ENCODE results near the gene AKNAD1.
"Not testable (repeated sequence)": the region's sequence is repeated elsewhere in the genome, so short reads cannot be mapped to it uniquely, and the experiment has no call there.

The AKNAD1 gene

GRCh38 chr1:108799001-108799400, 57.9 kb downstream of the AKNAD1 start:
- DNase-seq (ENCODE audit: insufficient read length, low spot score) (no peak), FAIRE-seq (no peak)

DNA sequence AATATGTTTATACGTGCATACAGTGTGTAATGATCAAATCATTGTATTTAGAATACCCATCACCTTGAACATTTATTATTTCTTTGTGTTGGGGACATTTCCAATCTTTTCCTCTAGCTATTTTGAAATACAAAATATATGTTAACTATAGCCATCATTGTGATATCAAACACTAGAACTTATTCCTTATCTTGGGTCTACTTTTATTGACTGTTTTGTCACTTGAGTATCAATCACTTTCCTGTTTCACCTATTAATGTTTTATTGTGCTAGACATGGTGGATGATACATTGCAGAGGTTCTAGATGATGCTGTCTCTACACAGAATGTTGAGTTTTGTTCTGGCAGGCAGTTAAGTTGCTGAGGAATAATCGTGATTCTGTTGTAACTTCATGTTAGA, 64.5 kb downstream of the AKNAD1 start:
- no peak for FAIRE-seq
- DNase-seq (ENCODE audit: insufficient read length, low spot score), result no peak

GRCh38 chr1:108791790-108792189, 65.1 kb downstream of the AKNAD1 start:
- DNase-seq (ENCODE audit: insufficient read length, low spot score) (no peak), FAIRE-seq (no peak)

- FAIRE-seq, result no peak
- no peak for DNase-seq (ENCODE audit: insufficient read length, low spot score)
Measured at GRCh38 chr1:108785880-108786279, 71.0 kb downstream of the AKNAD1 start.

- FAIRE-seq, result no peak
Measured at GRCh38 chr1:108785264-108785663, 71.6 kb downstream of the AKNAD1 start.

GRCh38 chr1:108781575-108781944, 75.3 kb downstream of the AKNAD1 start:
- FAIRE-seq; DNase-seq (ENCODE audit: insufficient read length, low spot score): not testable (repeated sequence)

More at GRCh38 chr1:108785264-108785663, 71.6 kb downstream of the AKNAD1 start:
- no peak for DNase-seq (ENCODE audit: insufficient read length, low spot score)

- DNase-seq (ENCODE audit: insufficient read length, low spot score) (no peak), FAIRE-seq (no peak)
Measured at GRCh38 chr1:108780937-108781574, 75.8 kb downstream of the AKNAD1 start.

- FAIRE-seq, result no peak
- no peak for DNase-seq (ENCODE audit: insufficient read length, low spot score)
Measured at GRCh38 chr1:108779455-108779854, 77.4 kb downstream of the AKNAD1 start.

DNA sequence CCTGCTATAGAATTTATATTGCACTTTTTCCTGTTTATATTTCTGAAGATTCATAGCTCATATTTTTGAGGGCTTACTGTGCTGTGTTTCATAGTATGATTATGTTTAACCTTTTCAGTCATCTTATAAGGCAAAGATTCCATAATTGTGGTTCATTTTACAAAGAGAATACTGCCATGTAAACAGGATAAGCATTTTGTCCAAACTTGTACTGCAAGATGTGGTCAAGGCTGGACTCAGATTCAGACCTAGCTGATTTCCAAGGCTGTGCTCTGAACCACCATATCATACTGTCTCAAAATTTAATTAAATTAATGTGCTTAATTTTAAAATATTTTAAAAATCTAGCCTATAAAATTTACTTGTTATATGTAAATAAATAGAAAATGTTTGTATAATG, 79.1 kb downstream of the AKNAD1 start:
- FAIRE-seq (no peak), DNase-seq (ENCODE audit: insufficient read length, low spot score) (no peak)

GRCh38 chr1:108767708-108768107, 89.2 kb downstream of the AKNAD1 start:
- DNase-seq (ENCODE audit: insufficient read length, low spot score), result no peak
- FAIRE-seq, result no peak

DNA sequence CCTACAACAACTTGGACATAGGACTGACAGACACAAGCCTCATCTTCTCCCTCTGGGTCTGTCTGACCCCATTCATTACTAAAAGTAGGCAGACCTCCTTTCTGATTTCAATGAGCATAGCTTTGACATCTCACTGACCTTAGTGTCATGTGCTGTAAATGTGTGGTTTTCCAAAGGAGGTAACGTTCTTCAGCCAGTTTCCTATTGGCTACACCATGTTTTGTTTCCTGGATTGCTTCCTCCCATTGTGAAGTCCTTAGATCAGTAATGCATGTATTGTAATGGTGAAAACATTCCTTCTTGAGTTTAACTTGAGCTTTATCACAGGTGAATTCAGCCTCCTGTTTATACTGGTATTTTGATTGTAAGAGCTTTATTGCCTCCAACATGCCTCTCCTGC, 89.8 kb downstream of the AKNAD1 start:
- no peak for DNase-seq (ENCODE audit: insufficient read length, low spot score)
- FAIRE-seq, result no peak

Measured in GM19239 (cell line).